ENCODE data around the gene CD3E.

The CD3E gene

DNA sequence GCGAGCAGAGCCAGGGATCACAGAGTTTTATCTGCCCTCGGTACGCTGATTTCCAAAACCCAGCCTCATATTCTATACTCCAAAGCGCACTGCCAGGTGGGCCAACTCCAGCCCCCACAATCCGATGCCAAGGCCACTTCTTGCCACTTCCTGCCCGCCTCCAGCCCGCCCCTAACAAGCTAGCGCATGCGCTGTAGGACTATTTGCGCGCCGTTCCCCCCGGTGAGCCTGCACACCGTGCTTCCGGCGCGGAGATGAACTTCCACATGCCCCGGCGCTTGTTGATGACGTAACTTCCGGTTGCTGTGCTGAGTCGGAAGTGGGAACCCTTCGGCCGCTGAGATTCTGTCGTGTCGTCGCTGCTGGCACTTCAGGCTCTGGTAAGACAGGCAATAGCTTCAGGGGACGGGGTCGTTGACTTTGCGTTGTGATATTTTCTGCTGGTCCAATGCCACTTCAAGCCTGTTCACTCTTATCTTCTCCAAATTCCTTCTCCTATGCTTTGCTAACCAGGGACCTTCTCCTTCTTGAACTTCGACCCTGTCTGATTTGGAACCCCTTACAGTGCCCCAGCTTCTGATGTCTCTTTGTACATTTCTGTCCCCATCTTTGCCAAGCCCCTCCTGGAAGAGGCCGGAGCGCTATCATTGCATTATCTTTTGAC is 54.9 kb downstream of the CD3E start, which contains the start of gene UBE4A (continued):
- TF ChIP-seq, protein P1, sequence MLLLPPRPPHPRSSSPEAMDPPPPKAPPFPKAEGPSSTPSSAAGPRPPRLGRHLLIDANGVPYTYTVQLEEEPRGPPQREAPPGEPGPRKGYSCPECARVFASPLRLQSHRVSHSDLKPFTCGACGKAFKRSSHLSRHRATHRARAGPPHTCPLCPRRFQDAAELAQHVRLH (tag by site-specific recombination; IDR thresholded peaks at IDR 0.05), result peak; percentile 97
- TF ChIP-seq, protein P2, sequence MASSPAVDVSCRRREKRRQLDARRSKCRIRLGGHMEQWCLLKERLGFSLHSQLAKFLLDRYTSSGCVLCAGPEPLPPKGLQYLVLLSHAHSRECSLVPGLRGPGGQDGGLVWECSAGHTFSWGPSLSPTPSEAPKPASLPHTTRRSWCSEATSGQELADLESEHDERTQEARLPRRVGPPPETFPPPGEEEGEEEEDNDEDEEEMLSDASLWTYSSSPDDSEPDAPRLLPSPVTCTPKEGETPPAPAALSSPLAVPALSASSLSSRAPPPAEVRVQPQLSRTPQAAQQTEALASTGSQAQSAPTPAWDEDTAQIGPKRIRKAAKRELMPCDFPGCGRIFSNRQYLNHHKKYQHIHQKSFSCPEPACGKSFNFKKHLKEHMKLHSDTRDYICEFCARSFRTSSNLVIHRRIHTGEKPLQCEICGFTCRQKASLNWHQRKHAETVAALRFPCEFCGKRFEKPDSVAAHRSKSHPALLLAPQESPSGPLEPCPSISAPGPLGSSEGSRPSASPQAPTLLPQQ (tag by site-specific recombination; IDR thresholded peaks at IDR 0.05), result peak; percentile 48; the same call in 1 of the 2 replicates
- TF ChIP-seq ZIC2 (tag by site-specific recombination; IDR thresholded peaks at IDR 0.05) (no peak), KLF16 (tag by site-specific recombination; IDR thresholded peaks at IDR 0.05) (peak; percentile 37; the same call in 1 of the 2 replicates), ZBTB1 (tag by site-specific recombination; IDR thresholded peaks at IDR 0.05) (no peak), ZBTB17 (tag by site-specific recombination; IDR thresholded peaks at IDR 0.05) (peak; percentile 82), ZBTB21 (tag by site-specific recombination; IDR thresholded peaks at IDR 0.05) (peak; percentile 88), ZNF561 (tag by site-specific recombination; IDR thresholded peaks at IDR 0.05; ENCODE audit: borderline replicate concordance) (peak; percentile 70; the same call in 1 of the 2 replicates), SETDB1 (IDR thresholded peaks at IDR 0.05; ENCODE audit: insufficient read length, low read length) (peak; percentile 31), GLIS1 (tag by site-specific recombination; IDR thresholded peaks at IDR 0.05) (peak; percentile 41), SCRT2 (tag by site-specific recombination; IDR thresholded peaks at IDR 0.05) (no peak), ZFP37 (tag by site-specific recombination; IDR thresholded peaks at IDR 0.05) (0 out of 2 replicates have a peak, but pooled peaks have one; percentile 12), KLF1 (tag by site-specific recombination; IDR thresholded peaks at IDR 0.05) (no peak)
- TF ChIP-seq, protein P3, sequence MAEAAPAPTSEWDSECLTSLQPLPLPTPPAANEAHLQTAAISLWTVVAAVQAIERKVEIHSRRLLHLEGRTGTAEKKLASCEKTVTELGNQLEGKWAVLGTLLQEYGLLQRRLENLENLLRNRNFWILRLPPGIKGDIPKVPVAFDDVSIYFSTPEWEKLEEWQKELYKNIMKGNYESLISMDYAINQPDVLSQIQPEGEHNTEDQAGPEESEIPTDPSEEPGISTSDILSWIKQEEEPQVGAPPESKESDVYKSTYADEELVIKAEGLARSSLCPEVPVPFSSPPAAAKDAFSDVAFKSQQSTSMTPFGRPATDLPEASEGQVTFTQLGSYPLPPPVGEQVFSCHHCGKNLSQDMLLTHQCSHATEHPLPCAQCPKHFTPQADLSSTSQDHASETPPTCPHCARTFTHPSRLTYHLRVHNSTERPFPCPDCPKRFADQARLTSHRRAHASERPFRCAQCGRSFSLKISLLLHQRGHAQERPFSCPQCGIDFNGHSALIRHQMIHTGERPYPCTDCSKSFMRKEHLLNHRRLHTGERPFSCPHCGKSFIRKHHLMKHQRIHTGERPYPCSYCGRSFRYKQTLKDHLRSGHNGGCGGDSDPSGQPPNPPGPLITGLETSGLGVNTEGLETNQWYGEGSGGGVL (tag by site-specific recombination; IDR thresholded peaks at IDR 0.05), result no peak
- TF ChIP-seq, protein P4, sequence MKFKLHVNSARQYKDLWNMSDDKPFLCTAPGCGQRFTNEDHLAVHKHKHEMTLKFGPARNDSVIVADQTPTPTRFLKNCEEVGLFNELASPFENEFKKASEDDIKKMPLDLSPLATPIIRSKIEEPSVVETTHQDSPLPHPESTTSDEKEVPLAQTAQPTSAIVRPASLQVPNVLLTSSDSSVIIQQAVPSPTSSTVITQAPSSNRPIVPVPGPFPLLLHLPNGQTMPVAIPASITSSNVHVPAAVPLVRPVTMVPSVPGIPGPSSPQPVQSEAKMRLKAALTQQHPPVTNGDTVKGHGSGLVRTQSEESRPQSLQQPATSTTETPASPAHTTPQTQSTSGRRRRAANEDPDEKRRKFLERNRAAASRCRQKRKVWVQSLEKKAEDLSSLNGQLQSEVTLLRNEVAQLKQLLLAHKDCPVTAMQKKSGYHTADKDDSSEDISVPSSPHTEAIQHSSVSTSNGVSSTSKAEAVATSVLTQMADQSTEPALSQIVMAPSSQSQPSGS (tag by site-specific recombination; IDR thresholded peaks at IDR 0.05; ENCODE audit: low read depth), result peak; percentile 98
- TF ChIP-seq, protein P5, sequence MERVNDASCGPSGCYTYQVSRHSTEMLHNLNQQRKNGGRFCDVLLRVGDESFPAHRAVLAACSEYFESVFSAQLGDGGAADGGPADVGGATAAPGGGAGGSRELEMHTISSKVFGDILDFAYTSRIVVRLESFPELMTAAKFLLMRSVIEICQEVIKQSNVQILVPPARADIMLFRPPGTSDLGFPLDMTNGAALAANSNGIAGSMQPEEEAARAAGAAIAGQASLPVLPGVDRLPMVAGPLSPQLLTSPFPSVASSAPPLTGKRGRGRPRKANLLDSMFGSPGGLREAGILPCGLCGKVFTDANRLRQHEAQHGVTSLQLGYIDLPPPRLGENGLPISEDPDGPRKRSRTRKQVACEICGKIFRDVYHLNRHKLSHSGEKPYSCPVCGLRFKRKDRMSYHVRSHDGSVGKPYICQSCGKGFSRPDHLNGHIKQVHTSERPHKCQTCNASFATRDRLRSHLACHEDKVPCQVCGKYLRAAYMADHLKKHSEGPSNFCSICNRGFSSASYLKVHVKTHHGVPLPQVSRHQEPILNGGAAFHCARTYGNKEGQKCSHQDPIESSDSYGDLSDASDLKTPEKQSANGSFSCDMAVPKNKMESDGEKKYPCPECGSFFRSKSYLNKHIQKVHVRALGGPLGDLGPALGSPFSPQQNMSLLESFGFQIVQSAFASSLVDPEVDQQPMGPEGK (tag by site-specific recombination; IDR thresholded peaks at IDR 0.05), result peak; percentile 69
- TF ChIP-seq, protein P6, sequence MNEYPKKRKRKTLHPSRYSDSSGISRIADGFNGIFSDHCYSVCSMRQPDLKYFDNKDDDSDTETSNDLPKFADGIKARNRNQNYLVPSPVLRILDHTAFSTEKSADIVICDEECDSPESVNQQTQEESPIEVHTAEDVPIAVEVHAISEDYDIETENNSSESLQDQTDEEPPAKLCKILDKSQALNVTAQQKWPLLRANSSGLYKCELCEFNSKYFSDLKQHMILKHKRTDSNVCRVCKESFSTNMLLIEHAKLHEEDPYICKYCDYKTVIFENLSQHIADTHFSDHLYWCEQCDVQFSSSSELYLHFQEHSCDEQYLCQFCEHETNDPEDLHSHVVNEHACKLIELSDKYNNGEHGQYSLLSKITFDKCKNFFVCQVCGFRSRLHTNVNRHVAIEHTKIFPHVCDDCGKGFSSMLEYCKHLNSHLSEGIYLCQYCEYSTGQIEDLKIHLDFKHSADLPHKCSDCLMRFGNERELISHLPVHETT (tag by site-specific recombination; IDR thresholded peaks at IDR 0.05), result peak; percentile 78
- TF ChIP-seq, protein P7, sequence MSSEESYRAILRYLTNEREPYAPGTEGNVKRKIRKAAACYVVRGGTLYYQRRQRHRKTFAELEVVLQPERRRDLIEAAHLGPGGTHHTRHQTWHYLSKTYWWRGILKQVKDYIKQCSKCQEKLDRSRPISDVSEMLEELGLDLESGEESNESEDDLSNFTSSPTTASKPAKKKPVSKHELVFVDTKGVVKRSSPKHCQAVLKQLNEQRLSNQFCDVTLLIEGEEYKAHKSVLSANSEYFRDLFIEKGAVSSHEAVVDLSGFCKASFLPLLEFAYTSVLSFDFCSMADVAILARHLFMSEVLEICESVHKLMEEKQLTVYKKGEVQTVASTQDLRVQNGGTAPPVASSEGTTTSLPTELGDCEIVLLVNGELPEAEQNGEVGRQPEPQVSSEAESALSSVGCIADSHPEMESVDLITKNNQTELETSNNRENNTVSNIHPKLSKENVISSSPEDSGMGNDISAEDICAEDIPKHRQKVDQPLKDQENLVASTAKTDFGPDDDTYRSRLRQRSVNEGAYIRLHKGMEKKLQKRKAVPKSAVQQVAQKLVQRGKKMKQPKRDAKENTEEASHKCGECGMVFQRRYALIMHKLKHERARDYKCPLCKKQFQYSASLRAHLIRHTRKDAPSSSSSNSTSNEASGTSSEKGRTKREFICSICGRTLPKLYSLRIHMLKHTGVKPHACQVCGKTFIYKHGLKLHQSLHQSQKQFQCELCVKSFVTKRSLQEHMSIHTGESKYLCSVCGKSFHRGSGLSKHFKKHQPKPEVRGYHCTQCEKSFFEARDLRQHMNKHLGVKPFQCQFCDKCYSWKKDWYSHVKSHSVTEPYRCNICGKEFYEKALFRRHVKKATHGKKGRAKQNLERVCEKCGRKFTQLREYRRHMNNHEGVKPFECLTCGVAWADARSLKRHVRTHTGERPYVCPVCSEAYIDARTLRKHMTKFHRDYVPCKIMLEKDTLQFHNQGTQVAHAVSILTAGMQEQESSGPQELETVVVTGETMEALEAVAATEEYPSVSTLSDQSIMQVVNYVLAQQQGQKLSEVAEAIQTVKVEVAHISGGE (tag by site-specific recombination; conservative IDR thresholded peaks at IDR 0.05; ENCODE audit: low read depth), result peak; percentile 94

Measured in HEK293 (cell line).